ENCODE measurements around the gene STK35.

STK35 gene

DNA sequence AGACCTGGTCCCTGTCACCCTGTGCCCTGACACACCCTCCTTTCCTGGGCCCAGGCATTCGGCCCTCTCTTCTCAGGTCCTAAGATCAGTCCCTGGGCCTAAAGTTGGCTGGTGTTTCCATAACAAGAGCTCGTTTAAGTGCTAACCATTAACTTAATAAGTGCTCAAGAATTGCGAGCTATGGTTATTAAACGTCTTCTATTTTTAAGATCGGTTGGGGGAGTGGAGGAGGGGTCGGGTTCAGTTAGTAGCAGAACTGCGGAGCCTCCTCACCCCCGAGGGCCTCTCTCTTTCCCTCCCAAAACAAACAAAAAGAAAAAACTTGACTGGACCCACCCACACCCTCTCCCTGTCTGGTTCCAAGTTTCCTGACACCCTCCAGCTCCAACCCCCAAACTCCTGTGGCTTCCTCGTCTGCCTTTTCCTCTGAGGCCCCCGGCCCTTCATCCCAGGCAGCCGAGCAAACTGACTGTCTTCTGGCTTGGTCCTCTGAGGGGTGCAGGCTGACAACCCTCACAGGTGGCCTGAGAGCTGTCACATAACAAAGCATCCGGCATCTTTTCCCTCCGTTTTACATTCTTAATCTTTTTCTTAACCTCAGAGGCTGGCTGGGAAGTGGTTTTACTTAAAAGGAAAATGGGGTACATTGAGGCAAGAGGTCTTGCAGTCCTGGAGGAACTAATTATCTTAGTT lies 2.0 kb downstream of the STK35 start:
- DNase-seq, result peak; percentile 41

- DNase-seq, result no peak
Measured at GRCh38 chr20:2104236-2104635, 2.6 kb downstream of the STK35 start.

DNA sequence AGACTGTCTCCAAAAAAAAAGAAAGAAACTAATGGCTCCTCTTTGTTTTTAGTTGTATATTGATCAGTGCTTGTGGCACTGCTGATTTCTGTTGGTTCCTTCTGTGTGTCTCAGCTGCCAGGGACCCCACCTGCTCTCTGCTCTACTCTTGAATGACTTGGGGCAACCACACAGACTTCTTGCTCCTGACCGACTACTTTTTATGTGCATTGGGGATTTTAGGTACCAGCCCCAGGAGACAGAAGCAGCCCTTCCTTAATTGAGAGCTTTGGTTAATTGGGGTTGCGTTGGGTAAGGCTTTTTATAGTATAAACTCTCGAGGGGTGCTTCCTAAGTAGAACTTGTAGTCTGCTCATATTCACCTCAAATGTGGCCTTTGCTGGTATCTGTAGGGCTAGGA lies 6.9 kb downstream of the STK35 start:
- DNase-seq, result no peak

DNA sequence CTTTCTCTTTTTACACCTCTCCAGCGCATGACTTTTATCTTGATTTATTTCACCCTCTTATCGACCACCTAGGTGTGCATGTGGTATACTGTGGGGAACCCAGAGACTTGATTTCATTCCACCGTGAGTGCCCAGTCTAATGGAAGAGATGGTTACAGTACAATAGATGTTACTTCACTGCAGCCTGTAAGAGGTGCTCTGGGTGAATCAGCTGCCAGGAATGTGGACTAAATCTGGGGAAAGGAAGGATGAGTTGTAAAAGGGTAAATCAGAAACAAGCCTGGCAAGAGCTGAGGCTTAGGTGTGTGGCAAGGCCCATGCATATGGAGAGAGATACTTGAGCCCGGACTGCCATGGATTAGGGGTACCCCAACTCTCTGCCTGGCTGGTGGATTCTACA lies 7.4 kb downstream of the STK35 start:
- no peak for DNase-seq

DNA sequence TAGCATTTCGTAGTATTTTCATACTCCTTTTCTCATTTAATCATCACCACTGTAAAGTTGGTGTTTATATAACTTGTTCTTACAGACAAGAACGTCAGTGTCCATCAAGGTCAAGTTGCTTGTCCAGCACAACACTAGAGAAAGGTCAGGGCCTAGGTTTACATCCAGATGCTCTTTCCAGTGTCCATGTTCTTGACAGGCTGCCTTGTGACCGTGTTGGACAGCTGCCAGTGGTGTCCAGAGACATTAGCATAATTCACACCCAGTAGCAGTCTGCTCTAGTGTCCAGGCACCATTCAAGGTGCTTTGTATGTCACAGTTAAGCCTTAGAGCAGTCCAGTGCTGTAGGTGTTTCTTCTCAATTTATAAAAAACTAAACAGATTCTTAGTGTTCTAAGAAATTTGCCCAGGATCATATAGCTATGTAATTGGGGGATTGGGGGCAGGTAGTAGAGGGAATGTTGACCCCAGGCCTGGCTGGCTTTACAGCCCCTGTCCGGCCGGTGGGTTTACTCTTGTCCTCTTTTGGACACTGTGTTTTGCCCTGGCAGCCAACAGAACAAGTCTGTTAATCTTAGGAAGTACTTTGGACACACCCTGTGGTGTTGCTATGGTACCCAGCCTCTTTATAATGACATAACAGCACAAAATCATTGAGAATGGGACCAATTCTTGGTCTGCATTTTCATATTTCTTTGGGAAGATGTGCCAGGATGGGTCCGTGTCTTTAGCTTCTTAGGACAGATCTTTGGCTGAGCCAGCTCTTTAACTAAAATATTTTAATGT lies 8.0 kb downstream of the STK35 start:
- no peak for DNase-seq

- no peak for DNase-seq
Measured at GRCh38 chr20:2112910-2113309, 11.3 kb downstream of the STK35 start.

GRCh38 chr20:2114127-2114959 lies 12.7 kb downstream of the STK35 start:
- no peak for DNase-seq

DNA sequence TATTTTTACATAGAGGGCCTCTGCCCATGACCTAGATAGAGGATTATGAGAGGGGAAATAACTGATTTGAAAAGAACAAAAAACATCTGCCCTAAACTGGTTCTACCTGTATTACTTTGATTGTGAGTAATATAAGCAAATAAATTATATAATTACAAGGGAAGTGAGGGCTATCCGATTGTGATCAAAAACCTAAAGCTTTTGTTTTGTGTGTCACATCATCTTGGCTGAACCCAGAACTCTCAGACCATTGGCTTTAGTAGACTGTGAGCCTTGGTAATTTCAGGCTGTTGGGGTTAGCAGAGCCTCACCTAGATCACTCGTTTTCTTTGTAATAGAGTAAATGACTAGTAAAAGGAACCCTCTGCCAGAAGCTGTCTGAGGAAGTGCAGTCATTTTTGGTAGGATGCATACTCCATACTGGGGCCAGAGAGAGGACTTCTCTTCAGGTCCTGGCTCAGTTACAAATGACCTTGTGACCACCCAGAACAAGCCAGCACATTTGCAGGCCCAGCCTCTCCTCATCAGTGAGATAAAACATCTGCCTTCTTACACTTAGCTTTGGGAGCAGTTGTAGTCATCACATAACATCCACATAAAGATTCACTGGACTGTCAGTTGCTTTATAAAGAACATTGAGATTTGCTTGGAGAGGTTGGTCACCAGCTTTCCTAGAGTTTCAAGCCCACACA lies 13.5 kb downstream of the STK35 start:
- no peak for DNase-seq

- no peak for DNase-seq
Measured at GRCh38 chr20:2116170-2116940, 14.7 kb downstream of the STK35 start.

GRCh38 chr20:2118783-2119182 lies 17.2 kb downstream of the STK35 start:
- DNase-seq, result no peak

GRCh38 chr20:2122936-2123335 lies 21.3 kb downstream of the STK35 start:
- no peak for DNase-seq

DNA sequence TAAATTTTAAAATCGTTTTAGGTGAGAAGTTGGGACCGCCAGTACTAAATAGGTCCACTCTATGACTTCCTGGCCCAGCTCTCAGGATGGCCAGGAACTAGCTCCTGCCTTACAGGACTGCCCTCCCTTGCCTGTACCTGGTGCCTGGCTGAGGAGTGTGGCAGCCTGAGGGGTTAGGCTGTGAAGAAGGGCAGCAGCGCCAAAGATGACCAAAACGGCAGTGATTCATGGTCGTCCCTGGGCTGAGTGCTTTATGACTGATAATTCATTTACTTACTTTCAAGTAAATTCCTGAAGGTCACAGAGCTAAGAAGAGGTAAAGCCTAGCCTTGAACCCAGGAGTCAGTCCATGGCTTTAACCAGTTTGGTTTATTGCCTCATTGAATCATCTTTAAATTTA lies 22.1 kb downstream of the STK35 start:
- DNase-seq, result no peak

DNA sequence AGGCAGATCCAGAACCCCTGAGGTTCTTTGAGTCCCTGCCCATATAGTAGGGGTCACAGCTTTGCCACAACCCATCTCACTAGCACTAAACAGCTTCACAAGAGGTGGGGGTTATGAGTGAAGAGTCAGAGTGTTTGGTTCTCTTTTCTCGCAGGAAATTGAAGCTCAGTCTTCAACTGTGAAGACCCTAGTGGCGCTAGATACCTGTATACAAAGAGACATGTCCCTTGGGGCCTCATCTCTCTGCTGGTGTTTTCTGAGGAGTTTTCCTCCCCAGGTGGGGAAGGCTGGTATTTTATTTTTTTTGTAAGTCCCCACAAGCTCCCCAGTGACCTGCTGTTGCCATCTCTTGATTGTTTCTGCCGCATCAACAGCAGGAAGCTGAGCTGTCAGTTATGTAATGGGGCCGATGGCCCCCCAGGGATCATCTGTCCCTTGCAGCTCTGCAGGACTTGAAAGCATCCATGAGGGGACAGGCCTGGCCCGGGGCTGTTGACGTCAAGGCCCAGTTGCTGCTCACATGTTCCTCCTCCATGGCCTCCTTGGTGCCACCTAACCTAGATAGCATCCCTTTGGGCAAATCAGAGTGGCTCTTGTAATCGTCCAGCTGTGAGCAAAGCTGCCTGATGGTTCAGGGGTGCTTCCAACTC lies 23.1 kb downstream of the STK35 start:
- DNase-seq, result no peak

DNA sequence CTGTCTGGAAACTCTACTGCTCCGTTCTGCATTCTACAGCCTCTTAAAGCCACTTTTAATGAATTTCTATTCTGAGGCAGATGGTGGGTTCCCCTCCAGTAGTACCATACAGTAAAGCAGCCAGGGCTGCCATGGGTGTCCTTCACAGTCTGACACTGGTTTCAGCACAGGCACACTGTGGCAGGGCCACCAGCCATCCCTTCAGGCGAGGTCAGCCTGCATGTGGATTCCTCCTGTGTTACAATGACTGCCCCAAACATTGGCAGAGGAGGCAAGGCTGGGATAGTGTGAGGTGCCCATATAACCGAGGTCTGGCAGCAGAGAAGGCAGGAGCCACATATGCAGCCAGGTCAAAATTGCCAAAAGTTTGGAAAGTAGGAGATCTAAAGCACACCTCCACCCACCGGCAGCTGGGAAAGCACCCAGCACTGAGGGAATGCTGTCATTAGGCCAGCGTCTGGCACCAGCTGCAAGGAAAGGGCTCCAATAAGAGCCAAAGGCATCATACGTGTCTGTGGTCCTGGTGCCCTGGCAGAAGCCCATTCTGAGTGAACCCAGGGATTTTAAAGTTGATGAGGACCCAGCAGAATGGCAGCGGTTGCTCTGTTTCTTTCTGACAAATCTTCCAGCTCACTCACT lies 24.0 kb downstream of the STK35 start:
- DNase-seq, result no peak

DNA sequence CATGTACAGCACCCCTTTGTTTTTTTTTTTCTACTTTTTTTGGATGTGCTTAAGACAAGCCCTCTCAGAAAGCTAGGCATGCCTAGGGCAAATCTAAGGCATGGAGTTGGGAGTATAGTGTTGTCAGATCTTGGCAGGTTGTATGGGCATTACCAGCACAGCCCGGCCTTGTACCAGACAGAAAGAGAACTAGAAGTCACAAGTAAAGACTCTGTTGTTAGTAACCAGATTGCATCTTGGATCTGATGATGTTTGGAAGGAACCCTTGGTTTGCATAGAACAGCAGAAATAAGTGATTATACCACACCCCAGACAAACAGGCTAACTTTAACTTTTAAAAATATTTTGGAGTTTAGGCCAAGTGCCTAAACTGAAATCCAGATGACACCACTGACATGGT lies 25.6 kb downstream of the STK35 start:
- no peak for DNase-seq

GRCh38 chr20:2128542-2128941 lies 26.9 kb downstream of the STK35 start:
- DNase-seq, result no peak

DNA sequence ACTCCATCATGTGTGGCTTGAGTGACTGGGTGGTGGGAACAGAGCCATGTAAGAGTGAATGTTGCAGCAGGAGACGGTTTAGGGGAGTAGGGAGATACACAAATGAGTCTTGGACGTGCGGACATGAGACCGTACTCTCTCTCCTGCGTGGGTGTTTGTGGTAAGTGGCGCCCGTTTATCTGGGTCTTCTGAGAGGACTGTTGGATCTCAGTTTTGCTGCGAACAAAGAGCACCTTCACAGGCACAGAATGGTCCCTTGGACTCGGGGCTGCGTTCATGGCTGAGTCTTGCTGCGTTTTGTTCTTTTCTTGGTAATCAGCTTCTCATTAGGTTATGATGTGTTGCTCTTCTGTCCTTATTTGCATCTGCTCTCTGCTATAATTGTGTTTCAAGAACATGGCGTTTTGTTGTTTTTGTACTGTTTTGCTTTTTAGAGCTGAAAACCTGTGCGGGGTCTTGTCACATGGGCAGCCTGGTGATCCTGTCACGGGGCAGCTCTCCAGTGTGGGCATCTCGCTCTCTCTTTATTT lies 28.5 kb downstream of the STK35 start:
- no peak for DNase-seq

DNA sequence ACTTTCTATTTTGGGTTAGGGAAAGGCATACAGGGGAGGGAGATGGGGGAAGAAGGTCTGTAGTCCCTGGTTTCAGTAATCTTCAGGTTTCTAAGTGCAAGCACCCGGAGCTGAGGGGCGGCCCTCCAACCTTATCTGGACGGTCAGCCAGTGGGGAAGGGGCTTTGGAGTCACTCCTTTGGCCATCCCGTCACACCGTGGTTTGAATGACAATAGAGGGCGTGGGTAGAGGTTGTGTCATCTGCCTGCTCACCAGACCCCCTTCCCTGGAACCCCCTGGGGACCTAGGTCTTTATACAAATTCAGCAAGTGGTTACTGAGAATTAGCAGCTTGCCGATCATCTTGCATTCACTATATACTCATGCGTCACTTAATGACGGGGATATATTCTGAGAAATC lies 29.1 kb downstream of the STK35 start:
- no peak for DNase-seq

DNA sequence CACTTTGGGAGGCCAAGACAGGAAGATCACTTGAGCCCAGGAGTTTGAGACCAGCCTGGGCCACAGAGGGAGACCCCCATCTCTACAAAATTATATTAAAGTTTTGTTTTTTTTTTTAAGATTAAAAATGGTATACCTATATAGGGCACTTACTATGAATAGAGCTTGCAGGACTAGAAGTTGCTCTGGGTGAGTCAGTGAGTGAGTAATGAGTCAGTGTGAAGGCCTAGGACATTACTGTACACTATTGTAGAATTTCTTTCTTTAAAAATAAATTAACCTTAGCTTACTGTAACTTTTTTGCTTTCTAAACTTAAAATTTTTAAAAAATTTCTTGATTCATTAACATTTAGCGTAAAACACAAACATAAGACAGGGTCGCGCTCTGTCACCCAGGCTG lies 29.7 kb downstream of the STK35 start:
- no peak for DNase-seq

GRCh38 chr20:2132461-2132901 lies 30.9 kb downstream of the STK35 start:
- no peak for DNase-seq
